Measurements from ENCODE around the gene TRAK2.

DNA sequence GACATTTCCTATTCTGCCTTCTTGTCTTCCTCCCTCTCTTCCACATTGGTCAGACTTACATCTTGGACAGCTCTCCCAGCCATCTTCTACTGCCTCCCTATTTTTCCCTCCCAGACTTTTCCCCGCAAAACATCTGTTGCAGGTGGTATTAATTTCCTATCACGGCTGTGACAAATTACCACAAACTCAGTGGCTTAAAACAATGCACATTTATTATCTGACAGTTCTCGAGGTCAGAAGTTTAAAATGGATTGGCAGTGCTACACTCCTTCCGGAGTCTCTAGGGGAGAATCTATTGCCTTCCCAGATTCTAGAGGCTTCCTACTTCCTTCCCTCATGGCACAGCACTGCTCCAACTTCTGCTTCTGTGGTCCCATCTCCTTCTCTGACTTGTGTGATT lies 33.5 kb upstream of the TRAK2 start:
- TF ChIP-seq, protein P1, sequence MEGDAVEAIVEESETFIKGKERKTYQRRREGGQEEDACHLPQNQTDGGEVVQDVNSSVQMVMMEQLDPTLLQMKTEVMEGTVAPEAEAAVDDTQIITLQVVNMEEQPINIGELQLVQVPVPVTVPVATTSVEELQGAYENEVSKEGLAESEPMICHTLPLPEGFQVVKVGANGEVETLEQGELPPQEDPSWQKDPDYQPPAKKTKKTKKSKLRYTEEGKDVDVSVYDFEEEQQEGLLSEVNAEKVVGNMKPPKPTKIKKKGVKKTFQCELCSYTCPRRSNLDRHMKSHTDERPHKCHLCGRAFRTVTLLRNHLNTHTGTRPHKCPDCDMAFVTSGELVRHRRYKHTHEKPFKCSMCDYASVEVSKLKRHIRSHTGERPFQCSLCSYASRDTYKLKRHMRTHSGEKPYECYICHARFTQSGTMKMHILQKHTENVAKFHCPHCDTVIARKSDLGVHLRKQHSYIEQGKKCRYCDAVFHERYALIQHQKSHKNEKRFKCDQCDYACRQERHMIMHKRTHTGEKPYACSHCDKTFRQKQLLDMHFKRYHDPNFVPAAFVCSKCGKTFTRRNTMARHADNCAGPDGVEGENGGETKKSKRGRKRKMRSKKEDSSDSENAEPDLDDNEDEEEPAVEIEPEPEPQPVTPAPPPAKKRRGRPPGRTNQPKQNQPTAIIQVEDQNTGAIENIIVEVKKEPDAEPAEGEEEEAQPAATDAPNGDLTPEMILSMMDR (conservative IDR thresholded peaks at IDR 0.05; ENCODE audit: low read length), result no peak
- TF ChIP-seq EZH2phosphoT487 (IDR thresholded peaks at IDR 0.05; ENCODE audit: borderline replicate concordance), result no peak

Measured in Loucy (cell line).